Neural cell (in vitro differentiated cells): ENCODE results near the gene KIAA0513. TPM values are rescaled to one million over a fixed set of nuclear protein-coding genes. Genes with fewer than 3 reads are reported as not detected.

Source experiments
- H2AFZ ChIP-seq: fragments of 200-600, 300-800 bp; sonication (generic), shearing (Covaris generic); 2 replicates; pipeline ENCODE4 v1.6.0; 2014; ENCODE audit warnings: low read depth, mild to moderate bottlenecking, antibody characterized with exemption, low read length, moderate library complexity
- H3F3A ChIP-seq: fragments of 200-600 bp; shearing (Covaris generic); 2 replicates; pipeline ENCODE4 v1.6.1; 2016; ENCODE audit warnings: mild to moderate bottlenecking, moderate library complexity, mixed read lengths, antibody characterized with exemption, low read length; ENCODE audit not compliant: insufficient read depth, poor library complexity, severe bottlenecking
- H3K27ac ChIP-seq: fragments of 200-600, 300-800 bp; sonication (generic), shearing (Covaris generic); 2 replicates; pipeline ENCODE4 v1.5.1; 2014; ENCODE audit warnings: mild to moderate bottlenecking, low read length, moderate library complexity
- H3K27me3 ChIP-seq: fragments of 300-800, 200-600 bp; sonication (generic), shearing (Covaris generic); 2 replicates; pipeline ENCODE4 v1.6.0; 2014; ENCODE audit warnings: mild to moderate bottlenecking, low read depth, low read length, moderate library complexity; ENCODE audit not compliant: insufficient read depth
- H3K36me3 ChIP-seq: fragments of 300-800, 200-600 bp; sonication (generic), shearing (Covaris generic); 2 replicates; pipeline ENCODE4 v1.5.1; 2014; ENCODE audit warnings: mild to moderate bottlenecking, antibody characterized with exemption, low read length, moderate library complexity; ENCODE audit not compliant: insufficient read depth
- H3K4me2 ChIP-seq: fragments of 300-800, 200-600 bp; sonication (generic), shearing (Covaris generic); 2 replicates; pipeline ENCODE4 v1.6.0; 2014; ENCODE audit warnings: mild to moderate bottlenecking, low read length
- H3K4me3 ChIP-seq: fragments of 300-800, 200-600 bp; sonication (generic), shearing (Covaris generic); 2 replicates; pipeline ENCODE4 v1.5.1; 2014; ENCODE audit warnings: mild to moderate bottlenecking, low read length, moderate library complexity
- H3K79me2 ChIP-seq: fragments of 200-600 bp; shearing (Covaris generic); replicated peaks from 2 replicates; pipeline ENCODE4 v1.6.0; 2014; ENCODE audit warnings: mild to moderate bottlenecking, low read length, moderate library complexity; ENCODE audit not compliant: insufficient read depth
- H3K9ac ChIP-seq: fragments of 300-800, 200-600 bp; sonication (generic), shearing (Covaris generic); 2 replicates; pipeline ENCODE4 v1.6.1; 2016; ENCODE audit warnings: mild to moderate bottlenecking, low read length, mixed read lengths
- H3K9me2 ChIP-seq: fragments of 200-600 bp; shearing (Covaris generic); 2 replicates; pipeline ENCODE4 v1.6.1; 2016; ENCODE audit warnings: mild to moderate bottlenecking, low read length, mixed read lengths; ENCODE audit not compliant: insufficient read depth
- H3K9me3 ChIP-seq: fragments of 200-600, 300-800 bp; sonication (generic), shearing (Covaris generic); 2 replicates; pipeline ENCODE4 v1.6.1; 2016; ENCODE audit warnings: mild to moderate bottlenecking, mixed run types, low read length, moderate library complexity, mixed read lengths
- H4K20me1 ChIP-seq: fragments of 200-600 bp; shearing (Covaris generic); 2 replicates; pipeline ENCODE4 v1.6.1; 2016; ENCODE audit warnings: mild to moderate bottlenecking, mixed run types; ENCODE audit not compliant: insufficient read depth
- EP300 ChIP-seq: fragments of 450-650 bp; conservative IDR thresholded peaks from 2 replicates; pipeline ENCODE4 v1.6.1; 2014; ENCODE audit warnings: antibody characterized with exemption, mild to moderate bottlenecking, moderate library complexity; ENCODE audit not compliant: poor library complexity, severe bottlenecking
- EZH2 ChIP-seq: fragments of 200-600, 300-800 bp; shearing (Covaris generic), sonication (generic); IDR thresholded peaks from 2 replicates; pipeline ENCODE4 v1.6.1; 2014; ENCODE audit warnings: antibody characterized with exemption, low read length, borderline replicate concordance, mild to moderate bottlenecking; ENCODE audit not compliant: insufficient read depth, poor library complexity, severe bottlenecking
- MXI1 ChIP-seq: fragments of 450-650 bp; conservative IDR thresholded peaks from 2 replicates; pipeline ENCODE4 v1.6.1; 2014; ENCODE audit warnings: antibody characterized with exemption, mild to moderate bottlenecking; ENCODE audit not compliant: poor library complexity, severe bottlenecking
- POLR2AphosphoS5 ChIP-seq: IDR thresholded peaks from 2 replicates; pipeline ENCODE4 v1.6.1; 2012
- RAD21 ChIP-seq: fragments of 450-650 bp; conservative IDR thresholded peaks from 2 replicates; pipeline ENCODE4 v1.6.1; 2014; ENCODE audit warnings: antibody characterized with exemption, mild to moderate bottlenecking, moderate library complexity
- SMC3 ChIP-seq: fragments of 450-650 bp; conservative IDR thresholded peaks from 2 replicates; pipeline ENCODE4 v1.6.1; 2014; ENCODE audit warnings: antibody characterized with exemption, mild to moderate bottlenecking, moderate library complexity; ENCODE audit not compliant: poor library complexity
- TAF1 ChIP-seq: IDR thresholded peaks from 2 replicates; pipeline ENCODE4 v1.6.1; 2012; ENCODE audit warnings: low read depth
- polyA plus RNA-seq: library from polyadenylated mRNA; depleted of rRNA; stranded (reverse); fragments of >200 nt; gene quantifications from 2 replicates; pipeline ENCODE4 v1.2.3, GENCODE V29; 2014
- TF ChIP-seq, protein P1 (sequence below): fragments of 450-650 bp; IDR thresholded peaks from 2 replicates; pipeline ENCODE4 v1.5.1; 2014; ENCODE audit warnings: antibody characterized with exemption, mild to moderate bottlenecking, moderate library complexity; ENCODE audit not compliant: poor library complexity, severe bottlenecking
- TF ChIP-seq, protein P2 (sequence below): IDR thresholded peaks from 2 replicates; pipeline ENCODE4 v1.6.1; 2012; ENCODE audit warnings: borderline replicate concordance

KIAA0513 gene
- polyA plus RNA-seq, 1 donor from 2014 or later, result 18.9 TPM

DNA sequence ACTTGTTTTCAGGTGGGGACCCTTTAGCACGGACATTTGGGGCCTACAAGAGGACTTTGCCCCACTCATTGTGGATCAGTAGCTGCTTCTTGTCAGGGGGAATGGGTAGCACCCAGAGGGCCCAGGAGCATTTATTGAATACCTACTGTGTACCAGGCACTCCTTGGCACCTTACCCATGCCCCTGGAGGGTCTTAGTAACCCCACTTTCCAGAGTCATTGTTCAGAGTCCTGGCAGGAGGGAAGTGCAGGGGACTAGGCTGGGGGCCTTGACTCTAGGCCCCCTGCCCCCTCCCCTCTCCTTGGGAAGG, 105.7 kb downstream of the KIAA0513 start:
- no peak for TF ChIP-seq TAF1
- no peak for TF ChIP-seq POLR2AphosphoS5
- no peak for TF ChIP-seq EZH2
- no peak for TF ChIP-seq EP300
- TF ChIP-seq MXI1, result no peak
- TF ChIP-seq, protein P1, sequence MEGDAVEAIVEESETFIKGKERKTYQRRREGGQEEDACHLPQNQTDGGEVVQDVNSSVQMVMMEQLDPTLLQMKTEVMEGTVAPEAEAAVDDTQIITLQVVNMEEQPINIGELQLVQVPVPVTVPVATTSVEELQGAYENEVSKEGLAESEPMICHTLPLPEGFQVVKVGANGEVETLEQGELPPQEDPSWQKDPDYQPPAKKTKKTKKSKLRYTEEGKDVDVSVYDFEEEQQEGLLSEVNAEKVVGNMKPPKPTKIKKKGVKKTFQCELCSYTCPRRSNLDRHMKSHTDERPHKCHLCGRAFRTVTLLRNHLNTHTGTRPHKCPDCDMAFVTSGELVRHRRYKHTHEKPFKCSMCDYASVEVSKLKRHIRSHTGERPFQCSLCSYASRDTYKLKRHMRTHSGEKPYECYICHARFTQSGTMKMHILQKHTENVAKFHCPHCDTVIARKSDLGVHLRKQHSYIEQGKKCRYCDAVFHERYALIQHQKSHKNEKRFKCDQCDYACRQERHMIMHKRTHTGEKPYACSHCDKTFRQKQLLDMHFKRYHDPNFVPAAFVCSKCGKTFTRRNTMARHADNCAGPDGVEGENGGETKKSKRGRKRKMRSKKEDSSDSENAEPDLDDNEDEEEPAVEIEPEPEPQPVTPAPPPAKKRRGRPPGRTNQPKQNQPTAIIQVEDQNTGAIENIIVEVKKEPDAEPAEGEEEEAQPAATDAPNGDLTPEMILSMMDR, result no peak
- TF ChIP-seq, protein P2, sequence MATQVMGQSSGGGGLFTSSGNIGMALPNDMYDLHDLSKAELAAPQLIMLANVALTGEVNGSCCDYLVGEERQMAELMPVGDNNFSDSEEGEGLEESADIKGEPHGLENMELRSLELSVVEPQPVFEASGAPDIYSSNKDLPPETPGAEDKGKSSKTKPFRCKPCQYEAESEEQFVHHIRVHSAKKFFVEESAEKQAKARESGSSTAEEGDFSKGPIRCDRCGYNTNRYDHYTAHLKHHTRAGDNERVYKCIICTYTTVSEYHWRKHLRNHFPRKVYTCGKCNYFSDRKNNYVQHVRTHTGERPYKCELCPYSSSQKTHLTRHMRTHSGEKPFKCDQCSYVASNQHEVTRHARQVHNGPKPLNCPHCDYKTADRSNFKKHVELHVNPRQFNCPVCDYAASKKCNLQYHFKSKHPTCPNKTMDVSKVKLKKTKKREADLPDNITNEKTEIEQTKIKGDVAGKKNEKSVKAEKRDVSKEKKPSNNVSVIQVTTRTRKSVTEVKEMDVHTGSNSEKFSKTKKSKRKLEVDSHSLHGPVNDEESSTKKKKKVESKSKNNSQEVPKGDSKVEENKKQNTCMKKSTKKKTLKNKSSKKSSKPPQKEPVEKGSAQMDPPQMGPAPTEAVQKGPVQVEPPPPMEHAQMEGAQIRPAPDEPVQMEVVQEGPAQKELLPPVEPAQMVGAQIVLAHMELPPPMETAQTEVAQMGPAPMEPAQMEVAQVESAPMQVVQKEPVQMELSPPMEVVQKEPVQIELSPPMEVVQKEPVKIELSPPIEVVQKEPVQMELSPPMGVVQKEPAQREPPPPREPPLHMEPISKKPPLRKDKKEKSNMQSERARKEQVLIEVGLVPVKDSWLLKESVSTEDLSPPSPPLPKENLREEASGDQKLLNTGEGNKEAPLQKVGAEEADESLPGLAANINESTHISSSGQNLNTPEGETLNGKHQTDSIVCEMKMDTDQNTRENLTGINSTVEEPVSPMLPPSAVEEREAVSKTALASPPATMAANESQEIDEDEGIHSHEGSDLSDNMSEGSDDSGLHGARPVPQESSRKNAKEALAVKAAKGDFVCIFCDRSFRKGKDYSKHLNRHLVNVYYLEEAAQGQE, result no peak
- TF ChIP-seq SMC3, result no peak
- TF ChIP-seq RAD21, result no peak
- Histone ChIP-seq H2AFZ (no peak overlapping the region), H3K9me2 (no peaks in the 10 kb centered on the region), H3K4me2 (no peak overlapping the region), H3K36me3 (no peaks in the 10 kb centered on the region), H3K79me2 (no peaks in the 10 kb centered on the region), H3K4me3 (no peak overlapping the region), H3K9me3 (no peaks in the 10 kb centered on the region), H3K27ac (no peak overlapping the region), H4K20me1 (no peaks in the 10 kb centered on the region), H3K27me3 (no peaks in the 10 kb centered on the region), H3K9ac (no peak overlapping the region), H3F3A (no peaks in the 10 kb centered on the region)

DNA sequence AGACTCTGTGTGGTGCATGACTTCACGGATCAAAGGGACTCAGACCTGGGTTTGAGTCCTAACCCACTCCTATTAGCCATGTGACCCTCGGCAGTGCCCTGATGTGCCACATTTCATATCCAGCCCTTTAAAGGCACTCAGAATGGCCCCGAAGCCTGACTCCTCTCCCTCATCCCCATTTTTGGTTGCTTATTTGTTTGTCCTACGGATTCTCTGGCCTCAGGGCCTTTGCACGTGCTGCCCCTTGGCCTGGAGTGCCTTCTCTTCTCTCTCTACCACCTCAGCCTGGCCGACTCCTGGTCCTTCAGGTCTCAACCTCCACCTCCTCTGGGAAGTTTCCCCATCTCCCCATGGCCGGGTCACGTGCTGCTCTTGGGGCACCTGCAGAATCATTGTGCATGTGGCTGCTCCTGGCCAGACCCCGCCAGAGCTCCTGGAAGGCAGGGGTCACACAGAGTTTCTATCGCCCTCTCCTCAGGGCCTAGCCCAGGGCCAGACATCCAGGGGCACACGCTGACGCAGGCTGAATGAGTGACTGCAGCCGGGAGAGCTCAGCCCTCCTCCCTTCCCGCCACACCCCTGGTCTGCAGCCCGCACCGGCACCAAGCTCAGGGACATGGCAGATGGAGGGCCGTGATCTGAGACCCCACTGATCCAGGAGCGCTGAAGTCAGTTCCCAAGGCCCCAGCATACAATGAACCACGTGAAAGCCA, 106.6 kb downstream of the KIAA0513 start:
- Histone ChIP-seq H4K20me1 (no peaks in the 10 kb centered on the region), H3F3A (no peaks in the 10 kb centered on the region), H3K9me3 (no peaks in the 10 kb centered on the region), H3K27me3 (no peaks in the 10 kb centered on the region), H3K9ac (no peak overlapping the region), H3K4me3 (no peak overlapping the region), H3K27ac (no peak overlapping the region), H3K4me2 (no peak overlapping the region), H3K79me2 (no peaks in the 10 kb centered on the region), H2AFZ (no peak overlapping the region), H3K36me3 (no peaks in the 10 kb centered on the region), H3K9me2 (no peaks in the 10 kb centered on the region)
- TF ChIP-seq, protein P1, result no peak
- TF ChIP-seq MXI1 (no peak), SMC3 (no peak), POLR2AphosphoS5 (no peak), TAF1 (no peak), EZH2 (no peak), EP300 (no peak), RAD21 (no peak)
- TF ChIP-seq, protein P2, result no peak
